ENCODE data around the gene TBC1D22A.

TBC1D22A gene

GRCh38 chr22:47021371-47022074 is 259.1 kb downstream of the TBC1D22A start:
- no peak for DNase-seq

- DNase-seq: no peak
These were observed 259.6 kb downstream of the TBC1D22A start for GRCh38 chr22:47022075-47022473.

GRCh38 chr22:47022475-47022874 is 260.0 kb downstream of the TBC1D22A start:
- no peak for DNase-seq

- no peak for DNase-seq
These were observed 261.4 kb downstream of the TBC1D22A start for GRCh38 chr22:47023871-47024270.

- no peak for DNase-seq
These were observed 265.3 kb downstream of the TBC1D22A start for GRCh38 chr22:47027766-47028165.

GRCh38 chr22:47029244-47030074 is 267.0 kb downstream of the TBC1D22A start:
- DNase-seq: no peak

- no peak for DNase-seq
These were observed 267.8 kb downstream of the TBC1D22A start for GRCh38 chr22:47030143-47030661.

GRCh38 chr22:47030881-47031627 is 268.6 kb downstream of the TBC1D22A start:
- no peak for DNase-seq

- no peak for DNase-seq
These were observed 269.1 kb downstream of the TBC1D22A start for GRCh38 chr22:47031628-47031915.

- no peak for DNase-seq
These were observed 269.9 kb downstream of the TBC1D22A start for GRCh38 chr22:47032091-47032943.

- no peak for DNase-seq
These were observed 270.7 kb downstream of the TBC1D22A start for GRCh38 chr22:47032956-47033647.

GRCh38 chr22:47033648-47034000 is 271.2 kb downstream of the TBC1D22A start:
- no peak for DNase-seq

- no peak for DNase-seq
These were observed 271.8 kb downstream of the TBC1D22A start for GRCh38 chr22:47034076-47034808.

- no peak for DNase-seq
These were observed 272.5 kb downstream of the TBC1D22A start for GRCh38 chr22:47034905-47035419.

GRCh38 chr22:47035425-47035881 is 273.0 kb downstream of the TBC1D22A start:
- DNase-seq: no peak

GRCh38 chr22:47036352-47036751 is 273.9 kb downstream of the TBC1D22A start:
- DNase-seq: no peak

GRCh38 chr22:47036936-47037485 is 274.6 kb downstream of the TBC1D22A start:
- DNase-seq: no peak

- no peak for DNase-seq
These were observed 275.9 kb downstream of the TBC1D22A start for GRCh38 chr22:47038206-47038835.

GRCh38 chr22:47039356-47039755 is 276.9 kb downstream of the TBC1D22A start:
- DNase-seq: no peak
